IMR-90 (cell line): ENCODE results near the gene NUBPL. TPM values are rescaled to one million over a fixed set of nuclear protein-coding genes. Genes with fewer than 3 reads are reported as not detected.

Experiments
- ATAC-seq: fragments of 200-7000 bp; cut with Tn5 transposase; 2 replicates; pipeline ENCODE4 v1.9.1; 2020; ENCODE audit warnings: low read depth, mild to moderate bottlenecking, moderate library complexity
- BruUV-seq: library from RNA; stranded (reverse); fragments of 400-500 nt; replicated peaks from 2 replicates; lab custom pipeline; 2021; lab: Mats Ljungman, UMichigan
- CTCF ChIA-PET: fragments of 300-600 bp; formaldehyde crosslinking; extraction: SDS; loops from one replicate; lab custom pipeline; 2021; ENCODE audit warnings: antibody characterized with exemption; lab: Yijun Ruan, JAX
- POLR2A ChIA-PET: fragments of 300-600 bp; sonication (Branson Sonifier 250); formaldehyde crosslinking; loops from one replicate; lab custom pipeline; 2022; ENCODE audit warnings: antibody characterized with exemption; ENCODE audit not compliant: unreplicated experiment; lab: Charles Lee
- DNase-seq: peaks from one replicate; pipeline ENCODE4 v3.0.0; 2013
- H2AFZ ChIP-seq: replicated peaks from 2 replicates; pipeline ENCODE3; 2013; ENCODE audit warnings: low read length, mild to moderate bottlenecking; ENCODE audit not compliant: poor library complexity
- H2AK5ac ChIP-seq: 2 replicates; pipeline ENCODE4 v1.6.1; 2013; ENCODE audit warnings: low read depth, low read length, inconsistent platforms
- H2AK9ac ChIP-seq: replicated peaks from 2 replicates; pipeline ENCODE3; 2013; ENCODE audit warnings: mild to moderate bottlenecking, low read depth, low read length, moderate library complexity; ENCODE audit not compliant: poor library complexity
- H2BK120ac ChIP-seq: 2 replicates; pipeline ENCODE4 v1.6.1; 2013; ENCODE audit warnings: low read depth, low read length, inconsistent platforms
- H2BK15ac ChIP-seq: 3 replicates; pipeline ENCODE4 v1.6.1; 2013; ENCODE audit warnings: low read depth, low read length, inconsistent platforms
- H2BK20ac ChIP-seq: 2 replicates; pipeline ENCODE4 v1.6.1; 2013; ENCODE audit warnings: low read depth, mild to moderate bottlenecking, inconsistent platforms, low read length, moderate library complexity
- H2BK5ac ChIP-seq: 2 replicates; pipeline ENCODE4 v1.6.1; 2013; ENCODE audit warnings: mild to moderate bottlenecking, low read depth, low read length, inconsistent platforms; ENCODE audit not compliant: poor library complexity, severe bottlenecking
- H3K14ac ChIP-seq: replicated peaks from 2 replicates; pipeline ENCODE4 v1.6.1; 2013; ENCODE audit warnings: low read depth, low read length, inconsistent platforms
- H3K18ac ChIP-seq: 2 replicates; pipeline ENCODE4 v1.6.1; 2013; ENCODE audit warnings: low read depth, low read length, control low read depth
- H3K23ac ChIP-seq: 2 replicates; pipeline ENCODE4 v1.6.1; 2013; ENCODE audit warnings: low read depth, low read length, inconsistent platforms
- H3K27ac ChIP-seq: 2 replicates; pipeline ENCODE4 v1.5.1; 2013; ENCODE audit warnings: mild to moderate bottlenecking, control low read depth, low read length; ENCODE audit not compliant: insufficient read depth
- H3K27me3 ChIP-seq: 2 replicates; pipeline ENCODE4 v1.6.1; 2013; ENCODE audit warnings: low read length; ENCODE audit not compliant: control insufficient read depth, insufficient read depth
- H3K36me3 ChIP-seq: 2 replicates; pipeline ENCODE4 v1.6.1; 2013; ENCODE audit warnings: low read length, mixed read lengths; ENCODE audit not compliant: control insufficient read depth, insufficient read depth
- H3K4ac ChIP-seq: 2 replicates; pipeline ENCODE4 v1.6.1; 2013; ENCODE audit warnings: low read depth, low read length, inconsistent platforms
- H3K4me1 ChIP-seq: 2 replicates; pipeline ENCODE4 v1.6.1; 2013; ENCODE audit warnings: low read length, mixed read lengths; ENCODE audit not compliant: control insufficient read depth, insufficient read depth
- H3K4me2 ChIP-seq: 2 replicates; pipeline ENCODE4 v1.6.1; 2013; ENCODE audit warnings: low read depth, mild to moderate bottlenecking, control low read depth, low read length, moderate library complexity
- H3K4me3 ChIP-seq: 2 replicates; pipeline ENCODE4 v1.5.1; 2013; ENCODE audit warnings: low read depth, mild to moderate bottlenecking, control low read depth, low read length, moderate library complexity; ENCODE audit not compliant: insufficient read depth
- H3K56ac ChIP-seq: 2 replicates; pipeline ENCODE4 v1.6.1; 2013; ENCODE audit warnings: low read length, inconsistent platforms; ENCODE audit not compliant: insufficient read depth; ENCODE audit errors: extremely low read depth
- H3K79me1 ChIP-seq, 2 experiments: 2 replicates each; pipeline ENCODE4 v1.6.1; 2013; ENCODE audit warnings: low read length in 2 of 2, inconsistent platforms in 1 of 2, low read depth in 1 of 2
- H3K9ac ChIP-seq: 2 replicates; pipeline ENCODE4 v1.6.1; 2013; ENCODE audit warnings: low read depth, low read length, control low read depth
- H3K9me1 ChIP-seq: 2 replicates; pipeline ENCODE4 v1.6.1; 2013; ENCODE audit warnings: low read length, inconsistent platforms; ENCODE audit not compliant: insufficient read depth
- H3K9me3 ChIP-seq: 2 replicates; pipeline ENCODE4 v1.6.1; 2013; ENCODE audit warnings: low read length; ENCODE audit not compliant: control insufficient read depth, insufficient read depth
- H4K20me1 ChIP-seq: 2 replicates; pipeline ENCODE4 v1.6.1; 2013; ENCODE audit warnings: low read length, inconsistent platforms; ENCODE audit not compliant: insufficient read depth
- H4K5ac ChIP-seq: 2 replicates; pipeline ENCODE4 v1.6.1; 2013; ENCODE audit warnings: mild to moderate bottlenecking, low read depth, low read length, control low read depth
- H4K8ac ChIP-seq, 2 experiments: 2 replicates each; pipeline ENCODE4 v1.6.1; 2013; ENCODE audit warnings: low read depth in 2 of 2, low read length in 2 of 2, control low read depth in 1 of 2, inconsistent platforms in 1 of 2
- H4K91ac ChIP-seq: 2 replicates; pipeline ENCODE4 v1.6.1; 2013; ENCODE audit warnings: low read depth, low read length, inconsistent platforms; ENCODE audit not compliant: insufficient read depth
- RCOR1 ChIP-seq: IDR thresholded peaks from 2 replicates; pipeline ENCODE4 v1.6.1; 2012; ENCODE audit warnings: mild to moderate bottlenecking, low read length, improper control_type of control experiment; ENCODE audit not compliant: insufficient replicate concordance
- WGBS, 2 experiments: methylation state at CpG; one replicate each; pipeline versions ENCODE4 v1.1.5 to v1.1.7; 2013; ENCODE audit warnings: missing lambda C conversion rate in 2 of 2; ENCODE audit not compliant: insufficient read length in 1 of 2; ENCODE audit errors: extremely low coverage in 2 of 2; 5-methylcytosine and 5-hydroxymethylcytosine counted together
- dilution Hi-C: fragments of 300-500 bp; cut with HindIII; formaldehyde crosslinking; loops from one replicate; pipeline ENCODE4 v1.14.3; 2018; ENCODE audit warnings: low sequenced_read_pairs; ENCODE audit not compliant: unreplicated experiment
- in situ Hi-C: fragments of 300-500 bp; cut with MboI; formaldehyde crosslinking; loops from 3 replicates; pipeline ENCODE4 v1.14.3; 2019; ENCODE audit warnings: low sequenced_read_pairs, inconsistent platforms, mixed read lengths
- intact Hi-C: fragments of 100-400 bp; cut with micrococcal nuclease; formaldehyde crosslinking; loops from 2 replicates; pipeline ENCODE4 v1.10.0; 2022
- polyA plus RNA-seq, 3 experiments: library from polyadenylated mRNA; depleted of rRNA; stranded (reverse); fragments of >200 nt; gene quantifications; 2 replicates each; pipeline ENCODE4 v1.2.3, GENCODE V29; 2012; ENCODE audit warnings: low replicate concordance in 1 of 3
- total RNA-seq: library from RNA; depleted of rRNA; stranded (reverse); fragments of >200 nt; gene quantifications from 2 replicates; pipeline ENCODE4 v1.2.3, GENCODE V29; 2012

NUBPL gene
- total and polyA plus RNA-seq, 2 of the 4 experiments (the other 2 are of a cell fraction): 5.4 to 11.5 TPM

- in situ Hi-C loops: no loop called here
- no peak overlapping the region for H3K14ac ChIP-seq
Measured at GRCh38 chr14:31660728-31661127, 99.5 kb downstream of the NUBPL start.

More at GRCh38 chr14:31660728-31661127, 99.5 kb downstream of the NUBPL start:
- Histone ChIP-seq H4K91ac (no peak overlapping the region), H4K8ac (no peak overlapping the region), H3K4me1 (no peaks in the 10 kb centered on the region), H2BK120ac (no peak overlapping the region), H3K23ac (no peak overlapping the region), H3K27ac (no peak overlapping the region), H2AFZ (no peak overlapping the region), H3K9me3 (no peaks in the 10 kb centered on the region), H4K20me1 (no peaks in the 10 kb centered on the region), H3K36me3 (no peaks in the 10 kb centered on the region), H3K4ac (no peak overlapping the region), H3K56ac (no peak overlapping the region), H3K9me1 (no peaks in the 10 kb centered on the region), H3K27me3 (no peaks in the 10 kb centered on the region), H3K79me1 (no peaks in the 10 kb centered on the region; a peak in 1 of 4 replicates), H2AK5ac (no peak overlapping the region), H3K4me2 (no peak overlapping the region), H2AK9ac (no peak overlapping the region), H3K4me3 (no peak overlapping the region), H3K9ac (no peak overlapping the region), H3K18ac (no peak overlapping the region), H4K5ac (no peak overlapping the region), H2BK15ac (no peak overlapping the region), H2BK20ac (no peak overlapping the region), H2BK5ac (no peak overlapping the region)
- dilution Hi-C loops (no loop called here), intact Hi-C loops (no loop called here)
- no TSS peak for BruUV-seq
- WGBS, 2 experiments: no CpG with 5 or more reads among the region's 1 CpG
- no peak for TF ChIP-seq RCOR1
- ATAC-seq (no peak), DNase-seq (no peak)
- ChIA-PET CTCF (no interaction called here), POLR2A (no interaction called here)
